Uterus (tissue), 2 donors: Measurements from ENCODE around the gene CHST11.

Experiments
- POLR2A ChIP-seq, 2 donors: fragments of 450-650 bp; IDR thresholded peaks; one replicate each; pipeline ENCODE4 v1.6.1; 2016; ENCODE audit warnings: antibody characterized with exemption in 2 of 2, mild to moderate bottlenecking in 1 of 2, moderate library complexity in 1 of 2
- TF ChIP-seq, protein P1 (sequence below), 4 experiments: fragments of 200-600 bp in 2 of 4; fragments of 450-650 bp in 2 of 4; sonication (generic) in 2 of 4; IDR thresholded peaks; one replicate each; pipeline ENCODE4 v1.5.1; 2016 to 2019; ENCODE audit warnings: antibody characterized with exemption in 4 of 4, mild to moderate bottlenecking in 2 of 4, moderate library complexity in 1 of 4

DNA sequence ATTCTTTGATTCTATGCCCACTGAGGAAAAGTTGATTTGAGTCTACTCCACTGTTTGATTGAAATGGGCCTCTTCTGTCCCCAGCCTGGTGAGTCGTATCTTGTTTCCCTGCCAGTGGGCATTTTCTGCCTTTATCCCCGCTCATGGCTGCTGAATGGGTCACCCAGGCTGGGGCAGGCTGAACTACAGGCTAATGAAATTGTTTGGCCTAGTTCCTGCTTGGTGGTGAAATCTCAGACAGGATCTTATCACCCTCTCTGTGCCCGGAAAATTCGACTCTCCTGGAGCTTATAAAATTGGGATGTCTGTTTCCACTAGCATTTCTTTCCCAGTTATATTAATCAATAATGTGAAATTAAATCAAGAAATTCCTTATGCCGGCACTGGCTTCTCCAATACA, 65.0 kb downstream of the CHST11 start:
- TF ChIP-seq, protein P1, sequence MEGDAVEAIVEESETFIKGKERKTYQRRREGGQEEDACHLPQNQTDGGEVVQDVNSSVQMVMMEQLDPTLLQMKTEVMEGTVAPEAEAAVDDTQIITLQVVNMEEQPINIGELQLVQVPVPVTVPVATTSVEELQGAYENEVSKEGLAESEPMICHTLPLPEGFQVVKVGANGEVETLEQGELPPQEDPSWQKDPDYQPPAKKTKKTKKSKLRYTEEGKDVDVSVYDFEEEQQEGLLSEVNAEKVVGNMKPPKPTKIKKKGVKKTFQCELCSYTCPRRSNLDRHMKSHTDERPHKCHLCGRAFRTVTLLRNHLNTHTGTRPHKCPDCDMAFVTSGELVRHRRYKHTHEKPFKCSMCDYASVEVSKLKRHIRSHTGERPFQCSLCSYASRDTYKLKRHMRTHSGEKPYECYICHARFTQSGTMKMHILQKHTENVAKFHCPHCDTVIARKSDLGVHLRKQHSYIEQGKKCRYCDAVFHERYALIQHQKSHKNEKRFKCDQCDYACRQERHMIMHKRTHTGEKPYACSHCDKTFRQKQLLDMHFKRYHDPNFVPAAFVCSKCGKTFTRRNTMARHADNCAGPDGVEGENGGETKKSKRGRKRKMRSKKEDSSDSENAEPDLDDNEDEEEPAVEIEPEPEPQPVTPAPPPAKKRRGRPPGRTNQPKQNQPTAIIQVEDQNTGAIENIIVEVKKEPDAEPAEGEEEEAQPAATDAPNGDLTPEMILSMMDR (IDR thresholded peaks at IDR 0.05) = no peak
- no peak for TF ChIP-seq POLR2A (IDR thresholded peaks at IDR 0.05)
